ENCODE measurements around the gene C10orf90. TPM values are rescaled to one million over a fixed set of nuclear protein-coding genes. Genes with fewer than 3 reads are reported as not detected.
A peak's percentile ranks its signal among the peaks of the same experiment; 100 is the strongest.

C10orf90 gene
- total RNA-seq, 1 donor, result not detected

GRCh38 chr10:126570621-126571602, 99.6 kb downstream of the C10orf90 start:
- TF ChIP-seq, protein P1, sequence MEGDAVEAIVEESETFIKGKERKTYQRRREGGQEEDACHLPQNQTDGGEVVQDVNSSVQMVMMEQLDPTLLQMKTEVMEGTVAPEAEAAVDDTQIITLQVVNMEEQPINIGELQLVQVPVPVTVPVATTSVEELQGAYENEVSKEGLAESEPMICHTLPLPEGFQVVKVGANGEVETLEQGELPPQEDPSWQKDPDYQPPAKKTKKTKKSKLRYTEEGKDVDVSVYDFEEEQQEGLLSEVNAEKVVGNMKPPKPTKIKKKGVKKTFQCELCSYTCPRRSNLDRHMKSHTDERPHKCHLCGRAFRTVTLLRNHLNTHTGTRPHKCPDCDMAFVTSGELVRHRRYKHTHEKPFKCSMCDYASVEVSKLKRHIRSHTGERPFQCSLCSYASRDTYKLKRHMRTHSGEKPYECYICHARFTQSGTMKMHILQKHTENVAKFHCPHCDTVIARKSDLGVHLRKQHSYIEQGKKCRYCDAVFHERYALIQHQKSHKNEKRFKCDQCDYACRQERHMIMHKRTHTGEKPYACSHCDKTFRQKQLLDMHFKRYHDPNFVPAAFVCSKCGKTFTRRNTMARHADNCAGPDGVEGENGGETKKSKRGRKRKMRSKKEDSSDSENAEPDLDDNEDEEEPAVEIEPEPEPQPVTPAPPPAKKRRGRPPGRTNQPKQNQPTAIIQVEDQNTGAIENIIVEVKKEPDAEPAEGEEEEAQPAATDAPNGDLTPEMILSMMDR (IDR thresholded peaks at IDR 0.05; ENCODE audit: insufficient read depth, low read depth, low read length), result no peak
- no peak overlapping the region for H3K4me3 ChIP-seq (ENCODE audit: low read depth, low read length)
- DNase-seq (ENCODE audit: low read depth), result no peak

DNA sequence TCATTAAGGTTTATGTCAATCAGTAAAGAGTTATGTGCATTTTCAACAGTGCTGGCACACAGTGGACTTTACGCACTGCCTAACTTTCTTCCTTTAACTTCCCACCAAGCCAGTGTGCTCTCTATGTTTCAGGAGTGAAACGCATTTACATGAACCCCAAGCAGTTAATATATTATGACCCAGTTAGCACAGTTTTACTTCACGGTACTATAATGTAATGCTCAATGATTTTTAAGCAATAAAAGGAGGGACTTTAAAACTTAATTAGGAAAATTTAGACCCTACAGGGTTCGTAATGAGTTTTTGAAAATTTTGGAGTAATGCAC, 100.3 kb downstream of the C10orf90 start:
- no peak for DNase-seq (ENCODE audit: low read depth)
- H3K4me3 ChIP-seq (ENCODE audit: low read depth, low read length), result no peak overlapping the region
- TF ChIP-seq, protein P1 (IDR thresholded peaks at IDR 0.05; ENCODE audit: insufficient read depth, low read depth, low read length), result no peak

GRCh38 chr10:126569513-126570244, 100.8 kb downstream of the C10orf90 start:
- no peak overlapping the region for H3K4me3 ChIP-seq (ENCODE audit: low read depth, low read length)
- TF ChIP-seq, protein P1 (IDR thresholded peaks at IDR 0.05; ENCODE audit: insufficient read depth, low read depth, low read length), result no peak
- DNase-seq (ENCODE audit: low read depth), result peak; percentile 65

GRCh38 chr10:126568809-126569385, 101.6 kb downstream of the C10orf90 start:
- no peak for DNase-seq (ENCODE audit: low read depth)
- no peak overlapping the region for H3K4me3 ChIP-seq (ENCODE audit: low read depth, low read length)
- TF ChIP-seq, protein P1 (IDR thresholded peaks at IDR 0.05; ENCODE audit: insufficient read depth, low read depth, low read length), result no peak

GRCh38 chr10:126565871-126566270, 104.6 kb downstream of the C10orf90 start:
- no peak for DNase-seq (ENCODE audit: low read depth)
- H3K4me3 ChIP-seq (ENCODE audit: low read depth, low read length), result no peak overlapping the region
- TF ChIP-seq, protein P1 (IDR thresholded peaks at IDR 0.05; ENCODE audit: insufficient read depth, low read depth, low read length), result no peak

DNA sequence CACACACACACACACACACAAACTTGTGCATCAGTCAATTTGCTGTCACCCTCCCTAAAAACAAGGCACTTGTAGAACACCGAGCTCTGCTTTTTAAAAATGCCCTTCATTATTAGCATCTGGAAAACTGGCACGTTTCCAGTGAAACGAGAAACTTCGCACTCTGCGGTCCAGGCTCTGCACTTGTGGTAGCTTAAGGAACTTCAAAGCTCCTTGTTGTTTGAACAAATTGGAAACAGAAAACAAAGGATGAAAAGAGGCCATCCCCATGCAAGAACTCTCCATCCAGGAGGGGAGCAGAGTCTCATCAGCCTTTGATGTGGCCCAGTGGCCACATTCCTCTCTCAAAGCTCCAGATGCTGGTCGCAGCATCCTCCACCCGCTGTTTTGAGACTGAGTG, 105.1 kb downstream of the C10orf90 start:
- TF ChIP-seq, protein P1 (IDR thresholded peaks at IDR 0.05; ENCODE audit: insufficient read depth, low read depth, low read length), result no peak
- DNase-seq (ENCODE audit: low read depth), result peak; percentile 8
- H3K4me3 ChIP-seq (ENCODE audit: low read depth, low read length), result no peak overlapping the region

Measured in fibroblast of villous mesenchyme (primary cell).